Activated gamma-delta T cell treated with anti-CD3 and anti-CD28 coated beads, Interleukin-2, amount 50 U/mL, for 16 hours (primary cell): ENCODE data around the gene RHOG.
"Not testable (repeated sequence)": the region's sequence is repeated elsewhere in the genome, so short reads cannot be mapped to it uniquely, and the experiment has no call there.

Experiments used
- DNase-seq: peaks from one replicate; pipeline ENCODE4 v3.0.0-alpha.2; 2020; ENCODE audit warnings: low read depth

The RHOG gene

DNA sequence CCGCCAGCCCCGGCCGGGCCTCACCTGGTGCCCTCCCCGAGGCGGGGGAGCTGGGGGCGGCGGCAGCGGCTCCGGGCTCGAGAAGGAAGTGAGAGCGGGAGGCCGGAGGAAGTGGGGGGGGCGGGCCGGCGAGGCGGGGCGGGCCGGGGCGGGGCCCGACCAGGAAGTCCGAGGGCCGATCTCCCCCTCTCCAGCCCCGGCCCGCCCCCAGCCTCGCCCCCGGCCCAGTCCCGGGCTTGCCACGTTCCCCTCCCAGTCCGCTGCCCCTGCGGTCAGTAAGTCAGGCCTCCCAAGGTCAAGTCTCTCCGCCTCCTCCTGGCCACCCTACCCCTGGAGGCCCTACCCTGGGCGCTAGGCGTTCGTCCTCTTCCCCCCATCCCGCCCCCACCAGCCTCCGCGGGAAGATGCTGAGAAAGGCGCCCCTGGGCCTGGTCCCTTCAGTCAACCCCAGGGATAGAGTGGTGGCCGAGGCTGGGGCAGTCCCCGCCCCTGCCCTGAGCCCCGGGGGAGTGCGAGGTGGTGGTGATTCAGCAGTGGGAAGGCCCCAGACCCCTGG is at the start of gene RHOG:
Gene RHOG (minus strand): TSS at position 90 of the 556 bp plus-strand sequence. CDS start 12,821 bp downstream, outside the sequence.
- DNase-seq = no peak

GRCh38 chr11:3890014-3890413 is 49.3 kb upstream of the RHOG start:
- no peak for DNase-seq

- DNase-seq = no peak
Observed at GRCh38 chr11:3888876-3889275, 48.1 kb upstream of the RHOG start.

DNA sequence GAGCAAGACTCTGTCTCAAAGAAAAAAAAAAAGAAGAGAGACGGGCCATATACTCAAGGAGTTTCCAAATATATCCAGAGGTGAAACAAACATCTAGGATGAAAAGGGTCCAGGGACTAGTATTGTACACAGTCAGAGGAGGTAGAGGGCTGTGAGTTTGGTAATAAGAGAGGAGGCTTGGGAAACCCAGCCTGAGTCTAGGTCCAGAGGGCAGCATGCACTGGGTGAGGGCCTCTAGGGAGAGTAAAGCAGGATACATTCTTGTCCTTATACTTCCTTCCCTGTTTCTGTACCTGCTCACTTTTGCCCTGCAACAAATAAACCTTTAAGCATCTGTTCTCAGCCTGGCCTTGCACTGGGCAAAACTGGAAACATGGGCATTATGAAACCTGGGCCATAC is 46.2 kb upstream of the RHOG start:
- DNase-seq = no peak

GRCh38 chr11:3885855-3886254 is 45.1 kb upstream of the RHOG start:
- DNase-seq = no peak

GRCh38 chr11:3882655-3883054 is 41.9 kb upstream of the RHOG start:
- DNase-seq = no peak

GRCh38 chr11:3880724-3881123 is 40.0 kb upstream of the RHOG start:
- no peak for DNase-seq

DNA sequence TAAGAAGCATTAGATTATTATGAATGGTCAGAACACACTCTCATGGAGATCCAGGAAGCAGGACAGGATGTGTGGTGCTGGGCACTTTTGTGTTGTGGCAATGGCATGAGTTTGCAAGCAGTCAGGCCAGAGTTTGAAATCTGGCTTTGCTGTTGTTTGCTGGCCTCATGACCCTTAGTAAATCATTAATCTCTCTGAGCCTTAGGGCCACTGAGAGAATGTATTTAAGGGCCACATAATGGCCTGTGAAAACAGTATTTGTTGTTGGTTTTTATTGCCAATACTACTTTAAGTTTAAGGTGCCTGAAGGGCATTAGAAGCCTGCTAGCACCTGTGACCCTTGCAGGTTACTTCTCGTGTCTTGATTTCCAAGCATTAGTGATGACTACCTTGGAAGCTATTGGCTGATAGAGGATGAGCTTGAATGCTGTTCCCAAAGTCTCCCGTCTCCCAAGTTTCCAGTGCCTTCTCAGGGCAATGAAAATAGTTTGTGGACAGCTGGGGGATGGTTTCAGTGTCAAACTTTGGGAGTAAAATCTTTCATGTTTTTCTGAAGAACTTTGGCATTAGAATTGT is 39.3 kb upstream of the RHOG start:
- no peak for DNase-seq

DNA sequence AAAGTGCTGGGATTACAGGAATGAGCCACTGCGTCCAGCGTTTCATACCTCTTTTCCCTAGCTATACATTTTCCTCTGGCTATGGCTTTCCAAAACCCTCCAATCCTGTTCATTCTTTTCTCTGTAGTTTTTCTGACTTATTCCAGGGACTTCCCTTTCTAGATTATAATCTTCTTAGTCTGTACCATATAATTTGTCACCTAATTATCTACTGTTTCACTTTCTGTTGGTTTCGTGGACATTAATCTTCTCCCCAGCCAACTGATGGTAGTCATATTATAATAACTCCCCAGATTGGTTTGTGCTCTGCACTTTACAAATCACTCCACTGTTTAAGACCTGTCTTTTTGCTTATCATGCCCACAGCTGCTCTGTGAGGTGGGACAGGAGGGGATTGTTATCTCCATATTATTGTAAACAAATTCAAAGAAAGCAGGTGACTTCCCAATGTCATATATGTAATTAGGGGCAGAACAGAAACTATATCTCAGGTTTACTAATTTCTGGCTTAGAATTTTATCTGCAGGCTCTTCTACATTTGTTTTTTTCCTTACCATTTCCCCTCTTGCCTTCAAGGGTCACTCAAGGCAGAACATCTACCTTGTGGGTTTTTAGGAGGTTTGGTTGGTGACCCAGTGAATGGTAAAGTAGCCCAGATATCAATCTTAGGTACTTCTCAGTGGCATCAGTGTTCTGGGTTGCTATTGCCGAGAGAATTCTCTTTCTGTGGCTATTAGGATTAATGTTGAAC is 38.6 kb upstream of the RHOG start:
- DNase-seq = no peak

GRCh38 chr11:3878258-3878584 is 37.5 kb upstream of the RHOG start:
- DNase-seq = no peak

DNA sequence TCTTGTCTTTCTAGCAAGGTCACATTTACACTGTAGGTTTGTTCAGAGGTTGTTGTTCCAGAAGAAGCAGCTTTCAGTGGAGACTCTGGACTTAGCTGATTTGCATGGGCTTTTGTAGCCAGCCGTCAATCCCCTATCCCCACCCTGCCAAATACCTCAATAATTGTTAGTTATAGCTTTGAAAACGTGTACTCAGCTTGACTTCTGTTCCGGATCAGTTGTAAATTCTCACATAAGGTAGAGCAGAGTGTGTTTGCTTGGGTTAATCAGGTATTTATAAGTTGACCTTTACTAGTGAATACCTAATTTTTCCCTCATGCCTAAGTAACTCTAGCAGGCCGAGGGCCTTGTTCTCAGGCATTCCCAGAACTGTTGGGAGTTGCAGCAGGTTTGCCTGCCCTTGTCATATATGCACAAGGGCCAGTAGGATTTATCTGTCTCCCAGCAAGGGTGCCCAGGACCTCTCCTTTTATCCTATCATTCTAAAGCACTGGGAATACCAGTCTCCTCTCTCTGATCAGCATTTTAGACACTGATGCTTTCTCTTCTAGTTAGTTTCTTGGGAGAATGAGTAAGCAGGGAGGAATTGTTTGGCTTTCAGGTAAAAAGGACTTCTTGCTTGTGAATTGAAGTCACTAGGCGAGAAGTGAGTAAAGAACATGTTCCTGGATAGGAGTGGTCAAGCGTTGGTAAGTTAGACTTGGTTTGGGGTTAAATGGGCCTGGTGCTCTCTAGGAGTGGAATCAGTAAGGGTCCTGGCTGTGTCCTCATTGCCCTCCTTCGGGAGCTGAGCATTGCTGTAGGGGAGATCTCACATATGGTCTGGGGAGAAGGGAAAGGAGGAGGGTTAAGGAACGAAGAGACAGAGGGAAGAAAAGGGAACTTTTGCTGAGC is 36.9 kb upstream of the RHOG start:
- DNase-seq = no peak

DNA sequence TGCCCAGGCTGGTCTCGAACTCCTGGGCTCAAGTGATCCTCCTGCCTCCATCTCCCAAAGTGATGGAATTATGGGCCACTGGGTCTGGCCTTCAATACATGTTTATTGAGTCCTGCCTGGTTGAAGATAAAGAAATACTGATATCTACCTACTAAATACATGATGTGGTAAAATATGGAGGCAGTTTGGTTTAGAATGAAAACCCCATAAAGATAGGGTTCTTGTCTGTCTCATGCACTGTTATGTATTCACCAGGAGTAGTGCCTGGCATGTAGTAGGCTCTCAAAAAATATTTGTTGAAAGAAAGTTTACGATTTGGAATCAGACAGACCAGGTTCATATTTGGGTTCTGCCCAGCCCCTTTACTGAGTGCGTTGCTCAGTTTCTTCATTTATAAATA is 35.9 kb upstream of the RHOG start:
- no peak for DNase-seq

DNA sequence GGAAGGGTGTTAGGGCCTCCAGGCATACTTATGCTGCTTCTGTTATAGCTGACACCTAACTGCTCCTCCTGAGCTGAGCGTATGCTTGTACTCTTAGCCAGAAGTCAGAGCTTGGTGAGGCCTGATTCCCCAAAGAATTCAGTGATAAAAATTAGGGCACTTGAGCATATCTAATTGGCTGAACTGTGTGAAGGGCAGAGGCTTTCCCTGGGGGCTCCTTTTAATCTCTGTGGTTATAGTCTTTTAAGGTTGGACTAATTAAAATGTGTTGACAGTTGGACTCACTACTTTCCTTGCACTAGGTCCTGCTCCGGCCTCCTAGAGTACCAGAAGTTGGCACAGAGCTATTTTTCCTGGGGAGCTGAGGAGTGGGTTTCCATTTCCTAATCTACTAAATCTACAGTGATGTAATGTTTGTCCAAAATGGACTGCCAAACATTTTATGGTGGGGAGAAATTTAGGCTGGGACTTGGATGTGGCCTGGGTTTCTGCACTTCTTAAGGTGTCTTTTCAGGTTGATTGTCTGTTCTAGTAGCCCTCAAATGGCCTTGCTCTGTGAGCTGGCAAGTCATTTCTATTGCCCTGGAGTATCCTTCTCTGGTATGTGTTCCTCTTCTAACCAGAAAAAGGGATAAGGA is 33.1 kb upstream of the RHOG start:
- DNase-seq = no peak

DNA sequence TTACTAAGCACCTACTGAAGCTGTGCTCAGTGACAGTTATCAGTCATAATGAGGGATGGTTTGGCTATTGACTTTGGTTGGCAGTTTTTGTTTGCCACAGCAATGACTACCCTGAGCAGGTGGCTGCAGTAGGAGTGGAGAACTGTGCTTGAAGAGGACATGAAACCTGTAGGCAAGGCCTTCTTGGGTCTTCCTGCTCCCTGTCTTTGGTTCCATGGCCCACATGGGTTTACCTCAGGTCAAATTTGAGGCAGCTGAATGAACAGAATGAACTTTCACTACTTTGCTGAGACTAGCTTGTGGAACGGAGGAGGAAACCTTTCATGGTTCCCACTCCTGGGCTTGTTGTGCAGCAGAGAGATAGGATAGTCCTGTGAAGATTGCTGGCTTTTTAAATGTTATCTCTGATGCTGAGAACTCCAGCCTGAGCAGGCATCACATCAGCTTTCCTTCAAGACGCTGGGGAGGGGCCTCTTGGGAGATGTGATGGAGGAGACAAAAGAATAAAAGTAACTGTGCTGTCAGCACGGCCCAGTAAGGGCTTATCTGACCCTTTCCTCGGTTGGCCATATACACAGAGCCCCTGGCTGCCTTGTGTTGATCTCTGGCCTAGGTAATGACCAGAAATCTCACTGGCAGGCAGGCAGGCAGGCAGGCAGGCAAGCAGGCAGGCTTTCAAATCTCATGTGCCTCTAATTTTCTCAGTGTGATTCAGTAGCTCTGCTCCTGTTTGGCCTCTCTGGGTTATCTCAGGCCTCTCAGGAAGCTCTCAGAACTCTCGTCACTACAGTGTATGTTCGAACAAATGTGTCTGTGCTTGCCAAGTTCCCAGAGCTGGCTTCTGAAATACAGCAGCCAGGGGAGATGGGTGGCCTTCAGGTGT is 26.7 kb upstream of the RHOG start:
- no peak for DNase-seq

- no peak for DNase-seq
Observed at GRCh38 chr11:3866836-3867208, 26.1 kb upstream of the RHOG start.

DNA sequence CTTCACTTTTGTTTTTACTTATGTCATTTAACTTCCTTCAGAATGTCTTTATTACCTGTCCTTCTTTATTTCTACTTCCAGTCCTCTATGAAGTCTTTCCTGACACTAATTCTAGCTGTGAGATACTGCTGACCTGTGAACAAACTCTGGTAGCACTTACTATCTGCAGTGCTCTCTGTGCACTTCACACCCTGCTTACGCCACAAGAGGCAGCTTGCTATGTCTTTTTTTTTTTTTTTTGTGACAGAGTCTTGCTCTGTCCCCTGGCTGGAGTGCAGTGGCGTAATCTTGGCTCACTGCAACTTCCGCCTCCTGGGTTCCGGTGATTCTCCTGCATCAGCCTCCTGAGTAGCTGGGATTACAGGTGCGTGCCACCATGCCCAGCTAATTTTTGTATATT is 25.4 kb upstream of the RHOG start:
- DNase-seq = no peak

DNA sequence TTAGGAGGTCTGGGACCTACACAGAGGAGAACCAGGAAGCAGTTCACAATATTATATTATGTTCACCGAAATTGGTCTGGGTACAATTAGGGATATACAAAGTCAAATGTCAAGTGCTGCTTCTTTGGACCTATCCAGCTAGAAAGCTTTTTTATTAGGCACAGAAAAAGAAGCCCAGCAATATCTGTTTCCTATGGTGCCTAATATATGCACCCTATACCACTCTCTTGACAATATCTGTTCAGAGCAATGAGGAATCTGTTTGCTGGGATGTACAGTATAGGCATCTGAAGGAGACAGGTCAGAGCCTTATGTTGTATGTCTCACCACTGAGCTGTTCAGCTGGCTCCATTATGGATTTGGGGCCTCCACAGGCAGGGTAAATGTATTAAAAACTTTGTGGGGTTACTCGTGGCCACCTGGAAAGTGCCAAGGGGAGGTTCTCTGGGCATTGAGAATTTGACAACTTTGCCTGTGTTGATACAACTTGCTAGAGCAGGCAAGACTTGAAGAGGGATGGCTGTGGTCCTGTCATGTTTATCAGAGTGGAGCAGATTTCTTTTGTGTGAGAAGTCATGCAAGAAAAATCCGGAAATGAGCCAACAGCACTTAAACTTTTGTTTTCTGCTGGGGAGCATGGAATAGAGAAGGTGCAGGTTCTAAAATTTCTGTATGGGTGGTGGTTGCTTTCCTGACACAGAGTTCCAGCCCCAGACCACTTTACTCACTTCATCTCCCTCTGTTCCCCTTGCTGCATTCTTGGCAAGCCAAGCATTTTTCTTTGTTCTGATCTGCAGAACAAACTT is 24.8 kb upstream of the RHOG start:
- DNase-seq = no peak

GRCh38 chr11:3861683-3862082 is 20.9 kb upstream of the RHOG start:
- no peak for DNase-seq

- not testable (repeated sequence) for DNase-seq
Observed at GRCh38 chr11:3860898-3861393, 20.2 kb upstream of the RHOG start.

DNA sequence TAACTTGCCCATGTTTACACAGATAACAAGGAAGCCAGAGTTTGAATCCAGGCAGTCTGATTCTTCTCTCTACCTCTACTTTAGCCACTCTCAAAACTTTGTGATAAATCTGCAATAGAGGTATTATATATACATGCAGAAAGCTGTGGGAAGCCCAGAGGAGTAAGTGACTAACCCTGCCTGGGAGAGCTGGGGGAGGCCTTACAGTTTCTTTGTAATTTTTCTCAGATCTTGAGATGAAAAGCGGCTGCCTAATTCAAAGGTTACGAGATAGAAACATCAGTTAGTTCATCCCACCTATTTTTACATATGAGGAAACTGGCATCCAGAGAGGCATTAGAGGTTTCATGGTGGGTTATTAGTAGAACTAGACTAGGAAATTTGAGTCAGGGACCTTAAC is 19.6 kb upstream of the RHOG start:
- DNase-seq = no peak
